Caco-2 (cell line): Measurements from ENCODE around the gene NHERF2. TPM values are rescaled to one million over a fixed set of nuclear protein-coding genes. Genes with fewer than 3 reads are reported as not detected.

Source experiments
- BruUV-seq: library from RNA; stranded (reverse); fragments of 400-500 nt; replicated peaks from 2 replicates; lab custom pipeline; 2021; lab: Mats Ljungman, UMichigan
- CTCF ChIA-PET: fragments of 300-600 bp; sonication (Branson Sonifier 250); formaldehyde crosslinking; loops from one replicate; lab custom pipeline; 2022; ENCODE audit warnings: antibody characterized with exemption; lab: Charles Lee
- POLR2A ChIA-PET: fragments of 300-600 bp; sonication (Branson Sonifier 250); formaldehyde crosslinking; loops from one replicate; lab custom pipeline; 2022; ENCODE audit warnings: antibody characterized with exemption; lab: Charles Lee
- DNase-seq, 2 experiments: peaks; one replicate each; pipeline versions ENCODE4 v3.0.0 to v3.0.0-alpha.2; 2020 to 2022
- H3K27me3 ChIP-seq: replicated peaks from 2 replicates; pipeline ENCODE4 v1.6.0; 2011; ENCODE audit warnings: low read length; ENCODE audit not compliant: control insufficient read depth, insufficient read depth
- H3K36me3 ChIP-seq: 2 replicates; pipeline ENCODE4 v1.5.1; 2011; ENCODE audit warnings: low read length; ENCODE audit not compliant: control insufficient read depth, insufficient read depth
- H3K4me1 ChIP-seq: fragments of 250-450 bp; sonication (Bioruptor Pico); 2 replicates; pipeline ENCODE4 v1.5.1; 2020; ENCODE audit warnings: mild to moderate bottlenecking
- H3K4me3 ChIP-seq: 2 replicates; pipeline ENCODE4 v1.5.1; 2011; ENCODE audit warnings: low read depth, mild to moderate bottlenecking, control low read depth, low read length
- H3K9me3 ChIP-seq: fragments of 250-450 bp; sonication (Bioruptor Pico); 2 replicates; pipeline ENCODE4 v1.5.1; 2020; ENCODE audit warnings: mild to moderate bottlenecking, moderate library complexity
- H3K27ac Mint-ChIP-seq: one replicate; pipeline ENCODE4 v1.8.0; 2022; ENCODE audit warnings: mixed read lengths; ENCODE audit not compliant: unreplicated experiment
- H3K27me3 Mint-ChIP-seq: one replicate; pipeline ENCODE4 v1.8.0; 2022; ENCODE audit warnings: mixed read lengths; ENCODE audit not compliant: insufficient read depth, unreplicated experiment
- H3K36me3 Mint-ChIP-seq: one replicate; pipeline ENCODE4 v1.8.0; 2022; ENCODE audit warnings: mild to moderate bottlenecking, mixed read lengths; ENCODE audit not compliant: insufficient read depth, unreplicated experiment
- H3K4me1 Mint-ChIP-seq: one replicate; pipeline ENCODE4 v1.8.0; 2022; ENCODE audit warnings: low read depth, mixed read lengths; ENCODE audit not compliant: unreplicated experiment
- H3K4me3 Mint-ChIP-seq: one replicate; pipeline ENCODE4 v1.8.0; 2022; ENCODE audit warnings: mild to moderate bottlenecking, moderate library complexity, mixed read lengths; ENCODE audit not compliant: unreplicated experiment
- H3K9me3 Mint-ChIP-seq: one replicate; pipeline ENCODE4 v1.8.0; 2022; ENCODE audit warnings: mixed read lengths; ENCODE audit not compliant: unreplicated experiment
- CTCF ChIP-seq, 2 experiments: fragments of 200-600 bp in 1 of 2; IDR thresholded peaks; 1 replicate in 1 of 2; 2 replicates in 1 of 2; pipeline versions ENCODE4 v1.5.1 to v1.8.0; 2011 to 2022; ENCODE audit warnings: antibody characterized with exemption in 1 of 2, control low read depth in 1 of 2, inconsistent platforms in 1 of 2, low read depth in 1 of 2, low read length in 1 of 2, mild to moderate bottlenecking in 1 of 2, moderate library complexity in 1 of 2; ENCODE audit not compliant: insufficient read depth in 1 of 2, severe bottlenecking in 1 of 2, unreplicated experiment in 1 of 2
- intact Hi-C: fragments of 100-400 bp; cut with micrococcal nuclease; formaldehyde crosslinking; loops from one replicate; pipeline ENCODE4 v1.10.0; 2022; ENCODE audit not compliant: unreplicated experiment
- total RNA-seq: library from RNA; stranded (reverse); gene quantifications from 2 replicates; pipeline ENCODE4 v1.2.3, GENCODE V29; 2022

Gene NHERF2
- total RNA-seq, 1 experiment from 2014 or later = 26.6 TPM

GRCh38 chr16:1991135-1991551 lies 35.6 kb upstream of the NHERF2 start:
- DNase-seq = no peak
- H3K36me3 Mint-ChIP-seq = peaks cover 10% of the 10 kb centered on the region
- Histone ChIP-seq H3K9me3 (no peaks in the 10 kb centered on the region), H3K36me3 (peaks cover 3% of the 10 kb centered on the region; the same call in 1 of the 2 replicates), H3K4me3 (no peak overlapping the region), H3K27me3 (no peaks in the 10 kb centered on the region), H3K4me1 (peaks cover 8% of the 10 kb centered on the region; the same call in 1 of the 2 replicates)
- POLR2A ChIA-PET = no interaction called here
- TF ChIP-seq CTCF (IDR thresholded peaks at IDR 0.05; ENCODE audit: insufficient read depth in 1 of 2, low read depth in 1 of 2, low read length in 1 of 2, severe bottlenecking in 1 of 2, unreplicated experiment in 1 of 2) = no peak
- no peaks in the 10 kb centered on the region for H3K9me3 Mint-ChIP-seq
- H3K4me3 Mint-ChIP-seq = no peak overlapping the region
- no TSS peak for BruUV-seq
- no peak overlapping the region for H3K27ac Mint-ChIP-seq
- intact Hi-C loops = no loop called here
- H3K4me1 Mint-ChIP-seq = peaks cover 7% of the 10 kb centered on the region
- CTCF ChIA-PET = interaction anchor here (0.5 kb wide), 1 partner anchor 32 kb away, joined by 3 read pairs; no protein-coding TSS in a partner anchor
- H3K27me3 Mint-ChIP-seq = no peaks in the 10 kb centered on the region

GRCh38 chr16:1991588-1991947 lies 35.1 kb upstream of the NHERF2 start:
- Mint-ChIP-seq H3K36me3 (peaks cover 10% of the 10 kb centered on the region), H3K4me3 (no peak overlapping the region), H3K4me1 (peaks cover 7% of the 10 kb centered on the region), H3K27ac (no peak overlapping the region), H3K9me3 (no peaks in the 10 kb centered on the region), H3K27me3 (no peaks in the 10 kb centered on the region)
- Histone ChIP-seq H3K27me3 (no peaks in the 10 kb centered on the region), H3K4me3 (no peak overlapping the region), H3K36me3 (peaks cover under 1% of the 10 kb centered on the region; the same call in 1 of the 2 replicates), H3K9me3 (no peaks in the 10 kb centered on the region), H3K4me1 (peaks cover 8% of the 10 kb centered on the region; the same call in 1 of the 2 replicates)
- BruUV-seq = no TSS peak
- no peak for DNase-seq
- intact Hi-C loops = no loop called here
- no peak for TF ChIP-seq CTCF (IDR thresholded peaks at IDR 0.05; ENCODE audit: insufficient read depth in 1 of 2, low read depth in 1 of 2, low read length in 1 of 2, severe bottlenecking in 1 of 2, unreplicated experiment in 1 of 2)
- POLR2A ChIA-PET = no interaction called here
- CTCF ChIA-PET = interaction anchor here (0.5 kb wide), 1 partner anchor 31 kb away, joined by 3 read pairs; no protein-coding TSS in a partner anchor

- Mint-ChIP-seq H3K36me3 (peaks cover 10% of the 10 kb centered on the region), H3K9me3 (no peaks in the 10 kb centered on the region), H3K27ac (no peak overlapping the region), H3K4me1 (peaks cover 7% of the 10 kb centered on the region), H3K4me3 (no peak overlapping the region), H3K27me3 (no peaks in the 10 kb centered on the region)
- TF ChIP-seq CTCF (IDR thresholded peaks at IDR 0.05; ENCODE audit: insufficient read depth in 1 of 2, low read depth in 1 of 2, low read length in 1 of 2, severe bottlenecking in 1 of 2, unreplicated experiment in 1 of 2) = no peak
- intact Hi-C loops = no loop called here
- H3K9me3 ChIP-seq = no peaks in the 10 kb centered on the region
- ChIA-PET CTCF (no interaction called here), POLR2A (no interaction called here)
- H3K36me3 ChIP-seq = no peaks in the 10 kb centered on the region; the same call in 1 of the 2 replicates
- DNase-seq = peak; percentile 67 to 87
- no peak overlapping the region for H3K4me3 ChIP-seq
- H3K4me1 ChIP-seq = peaks cover 8% of the 10 kb centered on the region; the same call in 1 of the 2 replicates
- H3K27me3 ChIP-seq = no peaks in the 10 kb centered on the region
- BruUV-seq = no TSS peak
Measured at GRCh38 chr16:1991948-1992703, 34.6 kb upstream of the NHERF2 start.
